22Rv1 (cell line): ENCODE data around the gene ARHGEF17.

Experiments used
- H3K27ac ChIP-seq: fragments of 450-650 bp; 2 replicates; pipeline ENCODE4 v1.5.1; 2017
- CTCF ChIP-seq: fragments of 450-650 bp; IDR thresholded peaks from 2 replicates; pipeline ENCODE4 v1.5.1; 2017; ENCODE audit warnings: mild to moderate bottlenecking
- ZFX ChIP-seq: fragments of 450-650 bp; IDR thresholded peaks from 2 replicates; pipeline ENCODE4 v1.6.1; 2017; ENCODE audit warnings: antibody characterized with exemption, borderline replicate concordance

Gene ARHGEF17

GRCh38 chr11:73401924-73402833, 94.1 kb downstream of the ARHGEF17 start:
- TF ChIP-seq CTCF (no peak), ZFX (no peak)
- no peak overlapping the region for H3K27ac ChIP-seq

- no peak for TF ChIP-seq ZFX
- TF ChIP-seq CTCF, result peak; percentile 49
Observed at GRCh38 chr11:73402834-73403185, 94.7 kb downstream of the ARHGEF17 start.

GRCh38 chr11:73403541-73403940, 95.5 kb downstream of the ARHGEF17 start:
- TF ChIP-seq CTCF (no peak), ZFX (no peak)
- H3K27ac ChIP-seq, result no peak overlapping the region

More at GRCh38 chr11:73402834-73403185, 94.7 kb downstream of the ARHGEF17 start:
- no peak overlapping the region for H3K27ac ChIP-seq

DNA sequence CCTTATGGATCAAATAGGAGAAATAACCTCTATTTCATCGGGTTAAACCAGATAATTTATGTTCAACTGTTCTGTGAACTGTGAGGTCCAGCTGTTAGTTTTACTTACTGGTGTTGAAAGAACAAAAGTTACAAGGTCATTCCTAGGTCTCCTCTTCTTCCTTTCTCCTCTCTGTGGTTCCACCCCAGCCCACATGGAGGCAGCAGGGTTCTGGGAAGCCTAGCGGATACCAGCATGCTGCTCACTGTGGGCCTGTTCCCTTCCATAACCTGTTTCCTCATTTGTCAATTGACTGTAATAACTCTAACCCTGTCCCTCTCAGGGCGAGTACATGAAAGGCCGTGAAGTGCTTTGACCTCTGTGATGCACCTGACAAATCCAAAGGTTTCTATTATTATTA, 96.0 kb downstream of the ARHGEF17 start:
- no peak overlapping the region for H3K27ac ChIP-seq
- TF ChIP-seq CTCF (peak; percentile 76), ZFX (no peak)

GRCh38 chr11:73404506-73405145, 96.5 kb downstream of the ARHGEF17 start:
- TF ChIP-seq ZFX (no peak), CTCF (no peak)
- no peak overlapping the region for H3K27ac ChIP-seq

DNA sequence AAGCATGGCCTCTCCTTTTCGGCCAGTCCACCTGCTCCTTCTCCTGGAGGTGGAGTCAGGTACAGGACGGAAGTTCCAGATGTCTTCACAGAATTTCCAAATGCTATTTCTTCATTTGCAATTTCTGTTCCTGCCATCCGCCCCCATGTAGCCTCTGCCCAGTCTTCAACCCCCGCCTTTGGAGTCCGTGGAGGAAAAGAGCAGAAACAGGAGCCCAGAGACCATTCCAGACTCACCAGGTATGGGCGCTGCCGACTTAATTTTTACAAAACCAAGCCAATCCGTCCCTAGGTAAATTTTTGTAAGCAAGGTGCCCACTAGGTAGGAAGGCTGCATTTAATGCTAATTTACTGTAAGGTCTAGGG, 97.1 kb downstream of the ARHGEF17 start:
- no peak overlapping the region for H3K27ac ChIP-seq
- TF ChIP-seq ZFX (no peak), CTCF (no peak)

DNA sequence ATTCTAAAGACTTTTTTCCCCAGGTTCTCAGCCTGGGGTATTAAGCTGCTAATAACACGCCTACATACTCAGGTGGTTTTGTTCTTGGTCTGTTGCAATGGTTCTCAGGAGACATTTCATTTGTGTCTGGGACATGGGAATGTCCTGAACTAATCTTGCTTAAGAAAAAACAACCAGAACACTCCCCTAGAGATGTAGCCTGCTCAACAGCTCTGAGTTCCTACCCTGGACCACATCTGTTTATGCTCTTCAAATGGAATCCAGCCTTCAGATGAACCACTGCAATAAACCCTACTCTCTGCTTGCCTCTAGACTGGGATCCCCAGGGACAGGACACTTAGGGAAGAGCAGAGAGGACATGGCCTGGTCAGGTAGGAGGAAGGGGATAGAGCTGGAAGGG, 98.1 kb downstream of the ARHGEF17 start:
- no peak overlapping the region for H3K27ac ChIP-seq
- TF ChIP-seq ZFX (no peak), CTCF (no peak)
